Measurements from ENCODE around the gene RIMOC1.

Gene RIMOC1

DNA sequence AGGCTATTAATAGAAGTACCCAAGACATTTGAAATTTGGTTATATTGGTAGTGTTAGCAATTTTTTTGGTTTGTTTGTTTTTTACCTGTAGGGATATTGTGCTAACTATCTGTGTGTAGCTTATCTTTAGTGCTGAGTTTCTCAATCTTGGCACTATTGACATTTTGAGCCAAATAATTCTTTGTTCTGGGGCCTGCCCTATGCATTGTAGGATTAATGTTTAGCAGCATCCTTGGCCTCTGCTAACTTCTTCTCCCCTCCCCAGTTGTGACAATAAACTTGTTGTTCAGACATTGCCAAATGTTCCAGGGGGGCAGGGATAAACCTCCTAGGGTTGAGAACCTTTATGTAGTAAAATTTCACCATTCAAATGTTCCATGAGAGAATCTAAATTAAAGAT lies 24.9 kb downstream of the RIMOC1 start:
- Histone ChIP-seq H3F3A (ENCODE audit: insufficient read depth, low read length) (0 out of 2 replicates have a peak, but pooled peaks cover 3% of the 10 kb centered on the region), H3K27me3 (replicated peaks; ENCODE audit: insufficient read depth, low read length) (no peaks in the 10 kb centered on the region), H3K4me1 (ENCODE audit: low read length) (peaks cover 5% of the 10 kb centered on the region; the same call in 1 of the 2 replicates), H3K4me3 (ENCODE audit: low read length) (no peak overlapping the region), H3K79me2 (ENCODE audit: low read length) (no peaks in the 10 kb centered on the region), H3K36me3 (replicated peaks; ENCODE audit: insufficient read depth, low read length) (no peaks in the 10 kb centered on the region), H2AFZ (ENCODE audit: low read length) (no peak overlapping the region), H3K4me2 (ENCODE audit: low read depth, low read length) (no peak overlapping the region), H3K9me2 (replicated peaks; ENCODE audit: insufficient read depth, low read length) (no peaks in the 10 kb centered on the region), H3K27ac (ENCODE audit: low read length) (no peak overlapping the region), H3K9ac (ENCODE audit: low read length) (no peak overlapping the region), H3K9me3 (replicated peaks; ENCODE audit: insufficient read depth, low read length) (no peaks in the 10 kb centered on the region), H4K20me1 (ENCODE audit: insufficient read depth, low read length) (no peaks in the 10 kb centered on the region)
- DNase-seq, result no peak
- TF ChIP-seq, protein P1, sequence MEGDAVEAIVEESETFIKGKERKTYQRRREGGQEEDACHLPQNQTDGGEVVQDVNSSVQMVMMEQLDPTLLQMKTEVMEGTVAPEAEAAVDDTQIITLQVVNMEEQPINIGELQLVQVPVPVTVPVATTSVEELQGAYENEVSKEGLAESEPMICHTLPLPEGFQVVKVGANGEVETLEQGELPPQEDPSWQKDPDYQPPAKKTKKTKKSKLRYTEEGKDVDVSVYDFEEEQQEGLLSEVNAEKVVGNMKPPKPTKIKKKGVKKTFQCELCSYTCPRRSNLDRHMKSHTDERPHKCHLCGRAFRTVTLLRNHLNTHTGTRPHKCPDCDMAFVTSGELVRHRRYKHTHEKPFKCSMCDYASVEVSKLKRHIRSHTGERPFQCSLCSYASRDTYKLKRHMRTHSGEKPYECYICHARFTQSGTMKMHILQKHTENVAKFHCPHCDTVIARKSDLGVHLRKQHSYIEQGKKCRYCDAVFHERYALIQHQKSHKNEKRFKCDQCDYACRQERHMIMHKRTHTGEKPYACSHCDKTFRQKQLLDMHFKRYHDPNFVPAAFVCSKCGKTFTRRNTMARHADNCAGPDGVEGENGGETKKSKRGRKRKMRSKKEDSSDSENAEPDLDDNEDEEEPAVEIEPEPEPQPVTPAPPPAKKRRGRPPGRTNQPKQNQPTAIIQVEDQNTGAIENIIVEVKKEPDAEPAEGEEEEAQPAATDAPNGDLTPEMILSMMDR (IDR thresholded peaks at IDR 0.05; ENCODE audit: low read length), result no peak
- no peak for TF ChIP-seq EZH2 (optimal IDR thresholded peaks at IDR 0.05; ENCODE audit: low read depth, low read length)
- no peak for TF ChIP-seq EZH2phosphoT487 (IDR thresholded peaks at IDR 0.05; ENCODE audit: low read length)

DNA sequence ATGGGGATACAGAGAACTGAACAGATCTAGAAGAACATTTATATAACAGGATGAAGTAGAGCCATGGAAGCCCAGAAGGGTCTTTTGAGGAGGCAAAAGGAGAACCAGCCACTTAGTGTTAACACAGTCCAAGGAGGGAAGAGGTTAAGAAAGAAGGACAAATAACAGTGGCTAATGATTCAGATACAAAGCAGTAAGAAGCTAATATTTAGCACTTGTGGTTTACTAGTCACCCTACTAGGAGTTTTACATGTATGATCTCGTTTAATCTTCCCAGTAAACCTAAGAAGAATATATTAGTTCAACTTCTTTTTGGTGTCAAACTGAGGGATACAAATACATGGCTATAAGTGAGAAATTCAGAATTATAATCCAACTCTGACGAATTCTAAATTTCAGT lies 28.6 kb downstream of the RIMOC1 start:
- H2AFZ ChIP-seq (ENCODE audit: low read length), result no peak overlapping the region
- TF ChIP-seq EZH2 (optimal IDR thresholded peaks at IDR 0.05; ENCODE audit: low read depth, low read length) (no peak), EZH2phosphoT487 (IDR thresholded peaks at IDR 0.05; ENCODE audit: low read length) (no peak)
- TF ChIP-seq, protein P1 (IDR thresholded peaks at IDR 0.05; ENCODE audit: low read length), result no peak
- no peaks in the 10 kb centered on the region for H3K36me3 ChIP-seq (replicated peaks; ENCODE audit: insufficient read depth, low read length)
- no peak overlapping the region for H3K27ac ChIP-seq (ENCODE audit: low read length)
- no peak overlapping the region for H3K4me2 ChIP-seq (ENCODE audit: low read depth, low read length)
- no peaks in the 10 kb centered on the region for H3K4me1 ChIP-seq (ENCODE audit: low read length)
- no peak overlapping the region for H3K9ac ChIP-seq (ENCODE audit: low read length)
- H3K9me3 ChIP-seq (replicated peaks; ENCODE audit: insufficient read depth, low read length), result no peaks in the 10 kb centered on the region
- H3F3A ChIP-seq (ENCODE audit: insufficient read depth, low read length), result no peaks in the 10 kb centered on the region
- no peaks in the 10 kb centered on the region for H3K27me3 ChIP-seq (replicated peaks; ENCODE audit: insufficient read depth, low read length)
- no peaks in the 10 kb centered on the region for H3K9me2 ChIP-seq (replicated peaks; ENCODE audit: insufficient read depth, low read length)
- DNase-seq, result no peak
- no peak overlapping the region for H3K4me3 ChIP-seq (ENCODE audit: low read length)
- H3K79me2 ChIP-seq (ENCODE audit: low read length), result no peaks in the 10 kb centered on the region
- no peaks in the 10 kb centered on the region for H4K20me1 ChIP-seq (ENCODE audit: insufficient read depth, low read length)

DNA sequence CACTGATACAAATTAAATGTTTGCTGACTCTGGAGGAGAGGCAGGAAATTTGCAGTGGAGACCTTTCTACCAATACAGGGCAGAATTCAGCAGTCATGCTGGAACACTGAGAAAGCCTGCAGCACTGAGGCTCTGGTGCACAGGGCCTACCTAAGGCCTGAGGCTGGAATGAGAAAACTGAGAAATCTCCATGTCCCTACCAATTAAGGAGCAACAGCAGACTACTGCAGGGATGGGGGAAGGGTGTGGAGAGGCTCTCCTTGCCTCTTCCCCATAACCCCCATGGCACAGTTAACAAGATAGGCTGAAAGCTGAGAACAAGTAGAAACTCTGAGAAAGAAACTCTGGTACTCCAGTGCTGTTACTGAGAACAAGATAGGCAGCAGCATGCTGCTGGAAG lies 31.4 kb downstream of the RIMOC1 start:
- DNase-seq, result no peak
- H3K36me3 ChIP-seq (replicated peaks; ENCODE audit: insufficient read depth, low read length), result no peaks in the 10 kb centered on the region
- no peaks in the 10 kb centered on the region for H3K9me2 ChIP-seq (replicated peaks; ENCODE audit: insufficient read depth, low read length)
- H3K9ac ChIP-seq (ENCODE audit: low read length), result no peak overlapping the region
- no peaks in the 10 kb centered on the region for H4K20me1 ChIP-seq (ENCODE audit: insufficient read depth, low read length)
- H3K79me2 ChIP-seq (ENCODE audit: low read length), result no peaks in the 10 kb centered on the region
- no peaks in the 10 kb centered on the region for H3F3A ChIP-seq (ENCODE audit: insufficient read depth, low read length)
- H3K4me2 ChIP-seq (ENCODE audit: low read depth, low read length), result no peak overlapping the region
- H3K4me3 ChIP-seq (ENCODE audit: low read length), result no peak overlapping the region
- TF ChIP-seq, protein P1 (IDR thresholded peaks at IDR 0.05; ENCODE audit: low read length), result no peak
- TF ChIP-seq EZH2 (optimal IDR thresholded peaks at IDR 0.05; ENCODE audit: low read depth, low read length), result no peak
- no peak for TF ChIP-seq EZH2phosphoT487 (IDR thresholded peaks at IDR 0.05; ENCODE audit: low read length)
- no peaks in the 10 kb centered on the region for H3K4me1 ChIP-seq (ENCODE audit: low read length)
- H3K27ac ChIP-seq (ENCODE audit: low read length), result no peak overlapping the region
- no peak overlapping the region for H2AFZ ChIP-seq (ENCODE audit: low read length)
- no peaks in the 10 kb centered on the region for H3K27me3 ChIP-seq (replicated peaks; ENCODE audit: insufficient read depth, low read length)
- H3K9me3 ChIP-seq (replicated peaks; ENCODE audit: insufficient read depth, low read length), result no peaks in the 10 kb centered on the region

Data from MM.1S (cell line).